GM12865 (cell line): ENCODE measurements around the gene KRTAP9-6.
"Not testable (repeated sequence)": the region's sequence is repeated elsewhere in the genome, so short reads cannot be mapped to it uniquely, and the experiment has no call there.

Experiments used
- DNase-seq: peaks from one replicate; pipeline ENCODE4 v3.0.0; 2010; ENCODE audit warnings: low read depth
- H3K4me3 ChIP-seq: 2 replicates; pipeline ENCODE4 v1.5.1; 2011; ENCODE audit warnings: mild to moderate bottlenecking, low read depth, low read length, control low read depth
- TF ChIP-seq, protein P1 (sequence below): IDR thresholded peaks from 2 replicates; pipeline ENCODE4 v1.5.1; 2011; ENCODE audit warnings: low read length, control low read depth, low read depth, inconsistent platforms; ENCODE audit not compliant: insufficient read depth; ENCODE audit errors: missing control alignments

The KRTAP9-6 gene

DNA sequence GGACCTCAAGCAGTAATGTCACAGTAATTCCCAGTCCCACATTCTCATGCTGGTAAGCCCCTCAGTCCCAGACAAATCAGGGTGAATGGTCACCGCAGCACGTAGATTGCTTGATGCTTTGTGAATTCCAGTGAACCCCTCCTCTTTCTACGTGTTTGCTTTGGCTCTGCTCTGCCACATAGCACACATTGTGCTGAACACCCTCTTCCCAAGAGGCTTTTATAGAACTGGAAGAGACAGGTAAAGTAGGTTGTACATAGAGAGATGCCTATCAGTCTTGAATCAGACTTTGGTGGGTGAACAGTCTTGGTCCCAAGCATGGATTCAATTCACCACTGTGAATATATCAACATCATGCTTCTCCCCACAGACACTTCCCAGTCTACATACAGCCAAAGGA is 579 bp upstream of the KRTAP9-6 start:
- no peak for DNase-seq
- H3K4me3 ChIP-seq, result no peak overlapping the region
- TF ChIP-seq, protein P1, sequence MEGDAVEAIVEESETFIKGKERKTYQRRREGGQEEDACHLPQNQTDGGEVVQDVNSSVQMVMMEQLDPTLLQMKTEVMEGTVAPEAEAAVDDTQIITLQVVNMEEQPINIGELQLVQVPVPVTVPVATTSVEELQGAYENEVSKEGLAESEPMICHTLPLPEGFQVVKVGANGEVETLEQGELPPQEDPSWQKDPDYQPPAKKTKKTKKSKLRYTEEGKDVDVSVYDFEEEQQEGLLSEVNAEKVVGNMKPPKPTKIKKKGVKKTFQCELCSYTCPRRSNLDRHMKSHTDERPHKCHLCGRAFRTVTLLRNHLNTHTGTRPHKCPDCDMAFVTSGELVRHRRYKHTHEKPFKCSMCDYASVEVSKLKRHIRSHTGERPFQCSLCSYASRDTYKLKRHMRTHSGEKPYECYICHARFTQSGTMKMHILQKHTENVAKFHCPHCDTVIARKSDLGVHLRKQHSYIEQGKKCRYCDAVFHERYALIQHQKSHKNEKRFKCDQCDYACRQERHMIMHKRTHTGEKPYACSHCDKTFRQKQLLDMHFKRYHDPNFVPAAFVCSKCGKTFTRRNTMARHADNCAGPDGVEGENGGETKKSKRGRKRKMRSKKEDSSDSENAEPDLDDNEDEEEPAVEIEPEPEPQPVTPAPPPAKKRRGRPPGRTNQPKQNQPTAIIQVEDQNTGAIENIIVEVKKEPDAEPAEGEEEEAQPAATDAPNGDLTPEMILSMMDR, result no peak

DNA sequence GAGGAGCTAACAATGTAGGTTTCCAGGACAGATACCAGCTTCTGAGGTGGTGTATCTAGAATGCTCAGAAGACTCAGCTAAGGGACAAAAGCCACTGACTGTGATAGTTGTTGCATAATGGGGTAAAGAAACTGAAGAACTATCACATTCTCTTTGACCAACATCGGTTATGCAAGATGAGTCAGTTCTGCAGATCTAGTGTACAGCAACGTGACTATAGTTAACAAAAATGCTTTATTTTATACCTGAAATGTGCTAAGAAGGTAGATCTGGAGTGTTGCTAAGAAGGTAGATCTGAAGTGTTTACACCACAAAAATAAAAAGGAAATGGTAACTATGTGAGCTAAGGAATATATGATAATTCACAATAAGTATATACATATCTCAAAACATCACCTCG is 2.5 kb downstream of the KRTAP9-6 start:
- TF ChIP-seq, protein P1, result no peak
- DNase-seq, result no peak
- H3K4me3 ChIP-seq, result no peak overlapping the region

- DNase-seq, H3K4me3 ChIP-seq: not testable (repeated sequence)
Measured at GRCh38 chr17:41271323-41271722, 6.1 kb downstream of the KRTAP9-6 start.

DNA sequence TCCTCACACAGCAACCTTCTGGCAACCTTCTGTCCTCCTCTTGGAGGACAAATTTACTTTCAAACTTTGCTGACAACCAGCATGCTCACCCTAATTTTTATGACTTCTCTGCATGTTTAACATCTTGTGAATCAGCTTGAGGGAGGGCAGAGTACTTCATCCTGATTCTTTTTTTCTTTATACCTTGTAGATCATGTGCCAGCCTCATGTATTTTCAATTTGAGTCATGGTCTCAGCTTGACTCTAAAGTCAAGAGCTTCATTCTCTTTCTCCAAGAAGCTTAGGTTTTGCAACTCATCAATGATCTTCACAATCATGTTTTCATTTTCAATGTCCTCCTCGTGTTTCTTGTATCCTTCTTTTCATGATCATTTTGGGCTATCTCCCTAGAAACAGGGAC is 6.7 kb downstream of the KRTAP9-6 start:
- DNase-seq, result no peak
- TF ChIP-seq, protein P1, result no peak
- H3K4me3 ChIP-seq, result no peak overlapping the region

GRCh38 chr17:41275648-41276190 is 10.5 kb downstream of the KRTAP9-6 start, which contains the start of gene KRTAP9-7:
Gene KRTAP9-7, plus strand, starts transcription at chr17:41275698. Its CDS starts 0 bp downstream, at chr17:41275698.
- H3K4me3 ChIP-seq, DNase-seq: not testable (repeated sequence)

DNA sequence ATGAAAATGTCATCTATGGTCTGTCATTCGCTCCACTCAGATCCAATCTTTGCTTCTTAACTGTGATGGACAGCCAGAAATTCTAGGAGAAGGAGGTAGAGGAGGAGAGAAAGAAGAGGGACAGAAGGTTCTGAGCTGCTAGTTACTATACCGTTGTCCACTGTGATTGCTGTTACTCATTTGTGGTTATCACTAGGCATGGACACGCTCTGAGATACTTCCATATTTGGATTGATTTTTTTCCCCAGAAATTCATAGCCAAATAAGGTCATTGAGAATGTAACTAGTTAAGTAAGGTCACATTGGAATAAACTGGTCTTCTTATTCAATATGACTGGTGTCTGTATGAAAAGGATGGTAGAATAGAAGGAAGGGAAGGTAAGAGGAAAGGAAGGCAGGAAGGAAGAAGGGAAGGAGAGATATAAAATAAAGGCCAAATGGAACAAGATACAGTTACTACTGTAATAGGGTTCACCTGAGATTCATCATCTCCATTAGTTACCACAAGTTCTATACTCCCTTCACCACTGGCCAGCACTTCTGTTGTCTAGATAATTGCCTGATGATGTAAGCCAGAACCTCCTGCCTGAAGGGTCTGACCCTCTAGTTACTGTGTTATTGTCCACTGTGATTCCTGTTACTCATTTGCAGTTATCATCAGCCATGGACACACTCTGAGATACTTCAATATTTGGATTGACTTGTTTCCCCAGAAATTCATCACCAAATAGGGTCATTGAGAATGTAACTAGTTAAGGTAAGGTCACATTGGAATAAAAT is 13.2 kb downstream of the KRTAP9-6 start:
- no peak overlapping the region for H3K4me3 ChIP-seq
- TF ChIP-seq, protein P1, result no peak
- DNase-seq, result no peak

- no peak overlapping the region for H3K4me3 ChIP-seq
- no peak for DNase-seq
- TF ChIP-seq, protein P1, result no peak
Measured at GRCh38 chr17:41284043-41284442, 18.9 kb downstream of the KRTAP9-6 start.

- DNase-seq, result no peak
- TF ChIP-seq, protein P1, result no peak
Measured at GRCh38 chr17:41284546-41284945, 19.4 kb downstream of the KRTAP9-6 start.

More at GRCh38 chr17:41284546-41284945, 19.4 kb downstream of the KRTAP9-6 start:
- no peak overlapping the region for H3K4me3 ChIP-seq
